HG03139 (cell line): ENCODE measurements around the gene EVA1A.

ENCODE experiments used
- ATAC-seq: cut with Tn5 transposase; IDR thresholded peaks from one replicate; pipeline ENCODE4 v1.9.1; 2021; ENCODE audit not compliant: unreplicated experiment

Gene EVA1A

GRCh38 chr2:75564026-75564688 is 3.4 kb upstream of the EVA1A start:
- ATAC-seq = no peak

GRCh38 chr2:75563591-75563990 is 2.9 kb upstream of the EVA1A start:
- ATAC-seq = no peak

GRCh38 chr2:75562513-75562864 is 1.8 kb upstream of the EVA1A start:
- no peak for ATAC-seq

- ATAC-seq = no peak
These were observed 1.1 kb upstream of the EVA1A start for GRCh38 chr2:75561566-75562512.

GRCh38 chr2:75560022-75560767 is 544 bp downstream of the EVA1A start:
- ATAC-seq = peak; percentile 65

GRCh38 chr2:75559680-75560021 is 1.1 kb downstream of the EVA1A start:
- ATAC-seq = no peak

GRCh38 chr2:75558786-75559679 is 1.7 kb downstream of the EVA1A start:
- ATAC-seq = no peak

- no peak for ATAC-seq
These were observed 2.6 kb downstream of the EVA1A start for GRCh38 chr2:75558136-75558535.

GRCh38 chr2:75557474-75558133 is 3.1 kb downstream of the EVA1A start:
- no peak for ATAC-seq

- ATAC-seq = no peak
These were observed 3.9 kb downstream of the EVA1A start for GRCh38 chr2:75556679-75557366.

GRCh38 chr2:75555701-75556100 is 5.0 kb downstream of the EVA1A start:
- no peak for ATAC-seq

GRCh38 chr2:75553935-75554531 is 6.7 kb downstream of the EVA1A start:
- no peak for ATAC-seq

GRCh38 chr2:75552222-75552621 is 8.5 kb downstream of the EVA1A start:
- no peak for ATAC-seq

- no peak for ATAC-seq
These were observed 9.3 kb downstream of the EVA1A start for GRCh38 chr2:75551434-75551833.

- ATAC-seq = no peak
These were observed 11.1 kb downstream of the EVA1A start for GRCh38 chr2:75549401-75550253.

- ATAC-seq = no peak
These were observed 12.6 kb downstream of the EVA1A start for GRCh38 chr2:75548036-75548573.

- ATAC-seq = no peak
These were observed 13.2 kb downstream of the EVA1A start for GRCh38 chr2:75547345-75548035.
